Cortex of kidney (tissue), 1 donor: ENCODE measurements around the gene BICC1.

ENCODE experiments used
- DNase-seq: peaks from one replicate; lab custom pipeline; 2025; lab: John Stamatoyannopoulos, UW

The BICC1 gene

GRCh38 chr10:58651040-58651439 lies 138.4 kb downstream of the BICC1 start:
- DNase-seq = no peak

- no peak for DNase-seq
Observed at GRCh38 chr10:58651742-58652141, 139.1 kb downstream of the BICC1 start.

DNA sequence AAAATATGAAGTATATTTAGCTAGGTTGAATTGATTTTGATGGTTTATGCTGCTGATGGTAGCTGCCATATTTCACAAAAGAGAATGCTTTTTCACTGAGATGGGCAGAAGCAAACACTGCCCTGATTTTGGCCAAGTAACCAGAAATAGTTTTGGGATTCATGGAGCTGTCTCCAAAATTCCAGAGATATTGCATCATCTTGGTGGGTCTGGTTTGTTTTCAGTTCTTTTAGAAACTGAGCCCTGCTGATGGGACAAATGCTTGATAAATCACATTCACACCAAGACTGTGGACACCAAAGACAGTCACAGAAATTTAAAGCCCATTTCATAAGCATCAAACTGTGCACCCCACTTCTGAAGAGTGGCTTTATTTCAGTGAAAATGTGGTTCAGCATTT lies 140.5 kb downstream of the BICC1 start:
- DNase-seq = no peak

DNA sequence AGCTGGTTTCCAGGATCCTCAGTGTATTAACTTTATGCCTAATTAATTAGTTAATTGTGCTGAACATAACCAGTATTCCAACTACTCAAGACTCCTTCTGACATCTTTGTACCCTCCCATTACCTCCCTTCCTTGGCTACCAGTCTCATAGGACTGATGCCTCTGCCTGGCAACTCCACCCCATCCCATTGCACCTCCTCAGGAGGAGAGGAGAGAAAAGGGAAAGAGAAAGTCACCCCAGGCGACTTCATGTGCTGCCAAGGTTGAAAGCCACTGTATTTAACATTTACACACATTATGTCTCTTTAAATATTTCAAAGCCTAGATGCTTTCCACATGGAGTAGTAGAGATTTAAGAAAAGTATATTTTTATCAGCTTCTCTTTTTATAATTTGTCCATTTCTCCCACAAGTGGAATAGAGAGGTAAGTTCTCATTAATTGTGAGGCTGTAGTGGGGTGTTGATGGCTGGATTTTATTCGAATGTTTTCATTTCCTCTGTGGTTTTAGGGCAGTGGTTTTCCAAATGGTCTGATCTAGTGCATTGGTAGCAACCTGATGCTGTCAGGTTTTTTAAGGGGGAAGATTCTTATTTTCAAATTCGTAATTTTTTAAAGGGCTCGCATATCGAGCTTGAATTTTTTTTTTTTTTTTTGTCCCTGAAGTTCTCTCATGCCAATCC lies 148.0 kb downstream of the BICC1 start:
- no peak for DNase-seq

GRCh38 chr10:58661336-58661735 lies 148.7 kb downstream of the BICC1 start:
- DNase-seq = no peak

GRCh38 chr10:58661902-58662301 lies 149.2 kb downstream of the BICC1 start:
- no peak for DNase-seq

- no peak for DNase-seq
Observed at GRCh38 chr10:58662314-58662713, 149.6 kb downstream of the BICC1 start.

DNA sequence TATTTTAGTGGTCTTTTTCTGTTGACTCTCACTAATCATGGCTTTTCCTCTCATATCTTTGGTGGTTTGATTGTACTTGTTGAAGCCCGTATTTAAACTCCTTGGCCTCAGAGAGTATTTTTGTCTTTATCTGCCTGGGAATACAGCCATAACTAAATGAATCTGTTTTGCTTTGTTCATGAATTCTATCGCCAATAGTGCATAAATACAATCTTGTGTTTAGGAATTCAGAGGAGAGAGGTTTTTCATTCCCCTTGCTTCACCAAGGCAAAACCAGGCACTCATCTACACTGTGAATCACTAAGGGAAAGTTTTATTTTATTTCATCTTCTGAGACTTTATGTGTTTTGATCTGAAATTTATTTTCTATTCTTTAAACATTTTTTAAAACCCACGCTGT lies 152.7 kb downstream of the BICC1 start:
- DNase-seq = no peak

GRCh38 chr10:58666024-58666423 lies 153.4 kb downstream of the BICC1 start:
- DNase-seq = no peak

- DNase-seq = no peak
Observed at GRCh38 chr10:58667658-58668310, 155.1 kb downstream of the BICC1 start.

DNA sequence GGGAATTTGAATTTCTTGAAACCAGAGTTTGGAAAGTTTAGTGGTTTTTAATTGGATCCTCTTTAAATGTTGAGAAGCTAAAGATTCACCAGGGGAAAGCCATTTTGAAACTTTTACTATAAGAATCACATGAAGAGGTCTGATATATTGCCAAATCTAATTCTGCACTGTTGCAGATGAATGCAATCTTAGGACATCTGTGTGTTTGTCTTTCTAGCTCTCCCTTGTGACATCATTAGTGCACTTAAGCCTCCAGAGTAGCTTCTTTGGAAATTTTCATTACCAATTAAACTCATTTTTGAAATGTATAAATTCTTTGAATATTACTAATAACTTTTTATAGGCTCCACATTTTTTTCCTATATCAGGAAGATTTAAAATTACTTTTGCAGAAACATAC lies 160.2 kb downstream of the BICC1 start:
- no peak for DNase-seq

DNA sequence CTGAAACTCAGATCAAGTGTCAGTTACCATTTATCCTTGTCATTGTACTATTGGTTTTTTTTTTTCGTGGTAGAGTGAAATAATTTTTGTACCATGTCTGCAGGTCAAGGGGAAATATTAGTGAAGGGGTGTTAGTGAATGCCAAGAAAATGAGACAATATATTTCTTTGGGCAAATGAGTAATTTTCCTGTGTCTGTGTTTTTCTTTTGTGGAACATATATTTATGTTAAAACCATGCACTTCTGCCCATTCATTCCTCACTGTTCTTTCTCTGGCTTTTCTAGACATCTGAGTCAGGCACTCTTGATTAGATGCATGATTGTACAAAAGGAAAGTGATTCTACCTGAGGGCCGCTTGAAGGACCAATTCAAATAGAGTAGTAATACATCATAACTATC lies 161.6 kb downstream of the BICC1 start:
- DNase-seq = no peak

DNA sequence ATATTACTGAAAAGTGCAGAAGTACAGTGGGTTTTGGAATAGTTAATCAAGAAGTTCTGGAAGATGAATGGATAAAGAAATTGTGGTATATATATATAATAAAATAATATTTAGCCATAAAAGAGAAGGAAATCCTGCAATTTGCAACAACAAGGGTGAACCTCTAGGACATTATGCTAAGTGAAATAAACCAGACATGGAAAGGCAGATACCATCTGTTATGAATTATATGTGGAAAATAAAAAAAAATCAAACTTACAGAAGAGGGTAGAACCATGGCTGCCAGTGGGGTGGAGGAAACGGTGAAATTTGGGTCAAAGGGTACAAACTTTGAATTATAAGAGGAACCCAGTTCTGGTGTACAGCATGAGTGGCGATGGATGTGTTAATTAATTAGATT lies 162.6 kb downstream of the BICC1 start:
- DNase-seq = no peak

GRCh38 chr10:58691528-58691927 lies 178.9 kb downstream of the BICC1 start:
- no peak for DNase-seq

GRCh38 chr10:58693919-58694318 lies 181.2 kb downstream of the BICC1 start:
- no peak for DNase-seq

DNA sequence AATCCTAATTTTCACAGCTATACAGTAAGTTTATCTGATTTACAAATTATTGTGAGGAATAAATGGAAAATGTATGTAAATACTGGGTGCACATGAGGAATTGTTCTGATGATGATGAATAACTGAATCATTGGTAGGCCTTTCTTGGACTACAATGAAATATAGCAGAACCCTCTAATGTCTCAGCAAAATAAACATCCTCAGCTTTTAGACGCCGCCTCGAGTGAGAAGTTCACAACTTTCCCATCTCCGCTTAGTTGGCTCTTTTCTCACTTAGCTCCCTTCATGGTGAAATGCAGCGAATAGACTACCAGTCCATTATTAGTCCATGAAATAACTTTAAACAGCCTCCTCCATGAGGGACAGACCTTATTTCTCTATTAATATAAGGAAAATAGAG lies 182.3 kb downstream of the BICC1 start:
- DNase-seq = no peak

- no peak for DNase-seq
Observed at GRCh38 chr10:58696736-58697135, 184.1 kb downstream of the BICC1 start.

- no peak for DNase-seq
Observed at GRCh38 chr10:58697691-58698090, 185.0 kb downstream of the BICC1 start.

GRCh38 chr10:58698777-58699356 lies 186.2 kb downstream of the BICC1 start:
- no peak for DNase-seq

GRCh38 chr10:58700591-58700990 lies 187.9 kb downstream of the BICC1 start:
- DNase-seq = no peak

GRCh38 chr10:58701405-58702135 lies 188.9 kb downstream of the BICC1 start:
- DNase-seq = no peak

DNA sequence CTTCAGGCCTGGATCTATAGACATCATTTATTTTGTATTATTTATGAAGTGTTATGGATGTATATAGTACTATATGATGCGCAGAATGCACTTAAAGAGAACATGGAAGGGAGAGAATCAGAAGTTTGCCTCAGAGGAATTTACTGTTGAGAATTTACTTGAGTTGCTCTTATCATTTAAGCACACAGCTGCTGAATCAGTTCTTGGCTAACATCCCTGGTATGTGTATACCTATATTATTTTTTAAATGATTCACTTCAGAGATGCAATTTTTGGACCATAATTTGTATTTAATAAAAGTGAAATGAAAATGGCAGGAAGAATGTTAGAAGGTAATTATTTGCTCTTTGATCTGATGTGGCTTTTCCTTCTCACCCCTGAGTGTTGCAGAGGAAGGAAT lies 191.6 kb downstream of the BICC1 start:
- no peak for DNase-seq

- no peak for DNase-seq
Observed at GRCh38 chr10:58704671-58705141, 192.0 kb downstream of the BICC1 start.
